Measurements from ENCODE around the gene LGALS7B. TPM values are rescaled to one million over a fixed set of nuclear protein-coding genes. Genes with fewer than 3 reads are reported as not detected.
"Not testable (repeated sequence)": the region's sequence is repeated elsewhere in the genome, so short reads cannot be mapped to it uniquely, and the experiment has no call there.

LGALS7B gene
- polyA plus RNA-seq, 1 of the 3 experiments (the other 2 are of a cell fraction), result not detected

DNA sequence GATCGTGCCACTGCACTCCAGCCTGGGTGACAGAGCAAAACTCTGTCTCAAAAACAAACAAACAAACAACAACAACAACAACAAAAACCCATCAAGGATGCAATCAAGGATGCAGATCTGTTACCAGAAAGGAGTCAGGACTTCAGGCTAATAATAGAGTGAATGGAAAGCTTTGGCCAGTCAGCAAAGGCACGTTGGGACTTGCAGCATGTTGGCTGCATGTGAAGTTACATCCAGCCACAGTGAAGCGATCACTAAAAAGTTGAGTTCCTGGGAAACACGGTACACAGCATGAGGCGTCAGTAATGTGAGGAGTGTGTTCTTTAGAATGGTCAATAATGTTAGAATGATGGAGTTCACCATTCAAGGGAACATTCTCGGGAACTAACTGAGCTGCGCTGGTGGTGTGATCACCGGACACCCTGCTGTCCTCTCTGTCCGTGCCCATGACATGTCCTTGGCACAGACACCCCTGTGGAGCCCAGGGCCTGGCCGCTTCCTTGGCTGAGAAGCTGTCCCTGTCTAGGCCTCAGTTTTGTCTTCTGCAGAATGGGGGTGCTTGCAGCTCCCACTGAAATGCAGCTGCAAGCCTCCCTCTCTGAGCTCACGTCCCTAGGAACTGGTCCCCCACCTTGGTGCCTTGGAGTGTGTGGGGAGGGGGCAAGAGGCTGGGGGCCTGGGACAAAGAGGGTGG lies 2.3 kb upstream of the LGALS7B start:
- WGBS (ENCODE audit: low lambda C conversion rate), result 84% methylated on average over 11 of the region's 11 CpGs
- Histone ChIP-seq H3K4me1 (ENCODE audit: control insufficient read depth in 1 of 2, insufficient read depth in 2 of 2, low read depth in 1 of 2, low read length in 1 of 2) (no peaks in the 10 kb centered on the region), H3K9ac (no peak overlapping the region), H3K27ac (ENCODE audit: low read depth in 2 of 2, low read length in 1 of 2) (no peak overlapping the region), H3K4me3 (ENCODE audit: low read depth in 2 of 2, low read length in 1 of 2) (no peak overlapping the region), H3K27me3 (ENCODE audit: insufficient read depth) (no peaks in the 10 kb centered on the region), H3K36me3 (replicated peaks in 1 of 2; ENCODE audit: control insufficient read depth in 1 of 2, insufficient read depth in 2 of 2, low read length in 1 of 2) (no peaks in the 10 kb centered on the region), H3F3A (replicated peaks; ENCODE audit: insufficient read depth) (no peaks in the 10 kb centered on the region), H2AFZ (ENCODE audit: low read depth) (no peak overlapping the region), H3K9me2 (no peaks in the 10 kb centered on the region), H3K4me2 (no peak overlapping the region), H3K79me2 (ENCODE audit: insufficient read depth) (no peaks in the 10 kb centered on the region), H4K20me1 (ENCODE audit: insufficient read depth) (no peaks in the 10 kb centered on the region), H3K9me3 (no peaks in the 10 kb centered on the region)
- DNase-seq, result no peak
- POLR2A ChIA-PET, result no interaction called here
- TF ChIP-seq RCOR1 (IDR thresholded peaks at IDR 0.05; ENCODE audit: low read length), result no peak
- TF ChIP-seq IRF3 (IDR thresholded peaks at IDR 0.05; ENCODE audit: low read depth, low read length), result no peak
- no peak for TF ChIP-seq JUND (IDR thresholded peaks at IDR 0.05)
- no peak for TF ChIP-seq POLR2AphosphoS5 (IDR thresholded peaks at IDR 0.05; ENCODE audit: low read depth, low read length)
- TF ChIP-seq, protein P1, sequence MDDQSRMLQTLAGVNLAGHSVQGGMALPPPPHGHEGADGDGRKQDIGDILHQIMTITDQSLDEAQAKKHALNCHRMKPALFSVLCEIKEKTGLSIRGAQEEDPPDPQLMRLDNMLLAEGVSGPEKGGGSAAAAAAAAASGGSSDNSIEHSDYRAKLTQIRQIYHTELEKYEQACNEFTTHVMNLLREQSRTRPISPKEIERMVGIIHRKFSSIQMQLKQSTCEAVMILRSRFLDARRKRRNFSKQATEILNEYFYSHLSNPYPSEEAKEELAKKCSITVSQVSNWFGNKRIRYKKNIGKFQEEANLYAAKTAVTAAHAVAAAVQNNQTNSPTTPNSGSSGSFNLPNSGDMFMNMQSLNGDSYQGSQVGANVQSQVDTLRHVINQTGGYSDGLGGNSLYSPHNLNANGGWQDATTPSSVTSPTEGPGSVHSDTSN (IDR thresholded peaks at IDR 0.05), result no peak
- no peak for TF ChIP-seq ELF1 (IDR thresholded peaks at IDR 0.05)
- no peak for TF ChIP-seq TAF1 (IDR thresholded peaks at IDR 0.05; ENCODE audit: borderline replicate concordance, low read depth, low read length)
- no peak for TF ChIP-seq GABPA (IDR thresholded peaks at IDR 0.05; ENCODE audit: low read depth)
- TF ChIP-seq FOSL2 (IDR thresholded peaks at IDR 0.05; ENCODE audit: borderline replicate concordance, low read depth), result no peak
- TF ChIP-seq USF1 (IDR thresholded peaks at IDR 0.05; ENCODE audit: borderline replicate concordance, low read depth), result no peak
- TF ChIP-seq FOXM1 (IDR thresholded peaks at IDR 0.05; ENCODE audit: low read depth), result no peak
- CTCF ChIA-PET, result interaction anchor here (2.5 kb wide), 1 partner anchor 17 kb away, joined by 13 read pairs; no protein-coding TSS in a partner anchor

DNA sequence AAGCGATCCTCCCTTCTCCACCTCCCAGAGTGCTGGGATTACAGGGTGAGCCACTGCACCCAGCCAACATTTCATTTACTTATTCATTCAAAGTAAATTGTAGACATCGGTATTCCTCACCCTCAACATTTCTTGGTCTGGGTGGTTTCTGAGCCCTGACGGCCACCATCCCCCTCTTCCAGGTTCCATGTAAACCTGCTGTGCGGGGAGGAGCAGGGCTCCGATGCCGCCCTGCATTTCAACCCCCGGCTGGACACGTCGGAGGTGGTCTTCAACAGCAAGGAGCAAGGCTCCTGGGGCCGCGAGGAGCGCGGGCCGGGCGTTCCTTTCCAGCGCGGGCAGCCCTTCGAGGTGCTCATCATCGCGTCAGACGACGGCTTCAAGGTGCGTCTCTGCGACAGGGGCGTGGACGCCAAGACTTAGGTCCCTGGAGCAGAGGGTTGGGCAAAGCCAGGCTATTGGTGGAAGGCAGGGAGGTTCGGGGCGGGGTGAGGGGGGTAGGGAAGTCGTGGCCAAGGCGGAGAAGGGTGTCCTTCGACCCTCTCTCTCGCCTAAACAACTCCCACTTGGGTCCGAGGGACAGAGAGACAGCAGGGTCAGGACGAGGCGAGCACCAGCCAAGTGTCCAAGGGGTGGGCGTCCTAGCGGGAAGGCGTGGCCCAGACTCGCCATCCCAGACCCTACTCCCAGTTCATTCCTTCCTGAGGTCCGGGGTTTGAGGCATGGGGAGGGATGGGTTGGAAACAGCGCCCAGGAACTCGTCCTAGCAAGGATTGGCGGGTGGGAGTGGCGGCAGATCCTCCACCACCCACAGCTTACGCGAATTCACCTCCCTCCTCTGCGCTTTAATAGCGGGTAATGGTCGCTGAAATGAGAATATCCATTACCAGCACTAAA lies 1.8 kb downstream of the LGALS7B start:
- H3K27me3 ChIP-seq (ENCODE audit: insufficient read depth); H2AFZ ChIP-seq (ENCODE audit: low read depth); H3K36me3 ChIP-seq (replicated peaks in 1 of 2; ENCODE audit: control insufficient read depth in 1 of 2, insufficient read depth in 2 of 2, low read length in 1 of 2); H3K9me2 ChIP-seq; DNase-seq; H3K9ac ChIP-seq; CTCF ChIA-PET; H3K27ac ChIP-seq (ENCODE audit: low read depth in 2 of 2, low read length in 1 of 2); H3K79me2 ChIP-seq (ENCODE audit: insufficient read depth); H3K4me2 ChIP-seq; H4K20me1 ChIP-seq (ENCODE audit: insufficient read depth); H3K4me1 ChIP-seq (ENCODE audit: control insufficient read depth in 1 of 2, insufficient read depth in 2 of 2, low read depth in 1 of 2, low read length in 1 of 2); POLR2A ChIA-PET; H3K9me3 ChIP-seq; H3F3A ChIP-seq (replicated peaks; ENCODE audit: insufficient read depth); H3K4me3 ChIP-seq (ENCODE audit: low read depth in 2 of 2, low read length in 1 of 2): not testable (repeated sequence)
- WGBS (ENCODE audit: low lambda C conversion rate), result 90% methylated on average over 13 of the region's 49 CpGs

DNA sequence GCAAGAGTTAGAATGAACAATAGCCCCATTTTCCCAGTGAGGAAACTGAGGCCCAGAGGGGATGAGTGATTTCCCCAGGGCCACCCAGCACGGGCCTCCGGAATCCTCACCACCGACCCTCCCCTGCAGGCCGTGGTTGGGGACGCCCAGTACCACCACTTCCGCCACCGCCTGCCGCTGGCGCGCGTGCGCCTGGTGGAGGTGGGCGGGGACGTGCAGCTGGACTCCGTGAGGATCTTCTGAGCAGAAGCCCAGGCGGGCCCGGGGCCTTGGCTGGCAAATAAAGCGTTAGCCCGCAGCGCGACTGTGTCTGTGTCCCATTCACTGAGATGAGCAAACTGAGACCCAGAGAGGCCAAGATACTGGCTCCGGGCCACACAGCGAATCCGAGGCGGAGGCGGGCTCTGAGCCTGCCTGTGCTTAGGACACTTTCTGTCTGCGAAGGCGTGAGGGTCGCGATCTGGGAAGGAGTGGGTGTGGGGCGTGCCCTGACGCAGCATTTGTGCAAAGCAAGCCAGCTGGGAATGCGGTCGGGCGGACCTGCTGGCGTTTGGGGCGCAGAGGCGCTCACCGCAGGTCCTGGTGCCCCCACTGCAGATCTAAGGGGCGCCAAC lies 2.6 kb downstream of the LGALS7B start:
- H3K27me3 ChIP-seq (ENCODE audit: insufficient read depth); H3F3A ChIP-seq (replicated peaks; ENCODE audit: insufficient read depth); H3K36me3 ChIP-seq (replicated peaks in 1 of 2; ENCODE audit: control insufficient read depth in 1 of 2, insufficient read depth in 2 of 2, low read length in 1 of 2); H3K27ac ChIP-seq (ENCODE audit: low read depth in 2 of 2, low read length in 1 of 2); DNase-seq; H3K9ac ChIP-seq; H3K4me1 ChIP-seq (ENCODE audit: control insufficient read depth in 1 of 2, insufficient read depth in 2 of 2, low read depth in 1 of 2, low read length in 1 of 2); CTCF ChIA-PET; H2AFZ ChIP-seq (ENCODE audit: low read depth); H3K4me2 ChIP-seq; POLR2A ChIA-PET; H3K9me2 ChIP-seq; H4K20me1 ChIP-seq (ENCODE audit: insufficient read depth); H3K4me3 ChIP-seq (ENCODE audit: low read depth in 2 of 2, low read length in 1 of 2); H3K79me2 ChIP-seq (ENCODE audit: insufficient read depth); H3K9me3 ChIP-seq: not testable (repeated sequence)
- WGBS (ENCODE audit: low lambda C conversion rate), result no CpG with 5 or more reads among the region's 40 CpGs

All from SK-N-SH (cell line).